ENCODE data around the gene C1QTNF9. TPM values are rescaled to one million over a fixed set of nuclear protein-coding genes. Genes with fewer than 3 reads are reported as not detected.

C1QTNF9 gene
- polyA plus RNA-seq, 6 donors from 2014 or later = not detected

- DNase-seq = peak; percentile 68
- Mint-ChIP-seq H3K36me3 (no peaks in the 10 kb centered on the region), H3K27ac (peak overlapping the region; percentile 90 to 98 (median 93)), H3K4me3 (peak overlapping the region; percentile 15 to 84 (median 50)), H3K4me1 (peaks cover 36 to 71% (median 54%) of the 10 kb centered on the region in 3 donors), H3K9me3 (no peaks in the 10 kb centered on the region), H3K27me3 (no peaks in the 10 kb centered on the region)
- peak; percentile 66 to 67 for ATAC-seq (ENCODE audit: low read depth in 2 of 2)
Observed at GRCh38 chr13:24274452-24275021, 34.8 kb upstream of the C1QTNF9 start.

- H3K9me3 Mint-ChIP-seq = no peaks in the 10 kb centered on the region
- peak overlapping the region; percentile 90 to 98 (median 93) for H3K27ac Mint-ChIP-seq
- no peak for ATAC-seq (ENCODE audit: low read depth in 2 of 2)
- peaks cover 36 to 68% (median 54%) of the 10 kb centered on the region in 3 donors for H3K4me1 Mint-ChIP-seq
- no peaks in the 10 kb centered on the region for H3K27me3 Mint-ChIP-seq
- no peak for DNase-seq
- H3K4me3 Mint-ChIP-seq = peak overlapping the region in 7 of 8 donors; percentile 15 to 84 (median 50)
- H3K36me3 Mint-ChIP-seq = no peaks in the 10 kb centered on the region
Observed at GRCh38 chr13:24275041-24275440, 34.3 kb upstream of the C1QTNF9 start.

- H3K27ac Mint-ChIP-seq = peak overlapping the region; percentile 1 to 98 (median 68)
- H3K4me1 Mint-ChIP-seq = peaks cover 26 to 56% (median 43%) of the 10 kb centered on the region in 3 donors
- peak overlapping the region in 2 of 8 donors; percentile 1 to 25 for H3K4me3 Mint-ChIP-seq
- no peaks in the 10 kb centered on the region for H3K9me3 Mint-ChIP-seq
- H3K36me3 Mint-ChIP-seq = no peaks in the 10 kb centered on the region
- DNase-seq (peak; percentile 71), ATAC-seq (ENCODE audit: low read depth in 2 of 2) (peak; percentile 56 to 62)
- H3K27me3 Mint-ChIP-seq = no peaks in the 10 kb centered on the region
Observed at GRCh38 chr13:24276306-24276705, 33.1 kb upstream of the C1QTNF9 start.

GRCh38 chr13:24276861-24277260 is 32.5 kb upstream of the C1QTNF9 start:
- no peak for ATAC-seq (ENCODE audit: low read depth in 2 of 2)
- Mint-ChIP-seq H3K27me3 (no peaks in the 10 kb centered on the region), H3K36me3 (no peaks in the 10 kb centered on the region), H3K9me3 (no peaks in the 10 kb centered on the region), H3K4me3 (no peak overlapping the region), H3K4me1 (peaks cover 20 to 50% (median 37%) of the 10 kb centered on the region in 3 donors), H3K27ac (peak overlapping the region in 5 of 6 donors; percentile 4 to 98 (median 91))
- DNase-seq = no peak

GRCh38 chr13:24277761-24278160 is 31.6 kb upstream of the C1QTNF9 start:
- Mint-ChIP-seq H3K36me3 (no peaks in the 10 kb centered on the region), H3K9me3 (no peaks in the 10 kb centered on the region), H3K27ac (peak overlapping the region in 4 of 6 donors; percentile 70 to 98 (median 88)), H3K27me3 (no peaks in the 10 kb centered on the region), H3K4me1 (peaks cover 18 to 44% (median 31%) of the 10 kb centered on the region in 3 donors), H3K4me3 (no peak overlapping the region)
- ATAC-seq (ENCODE audit: low read depth in 2 of 2) = no peak
- no peak for DNase-seq

- DNase-seq = no peak
- Mint-ChIP-seq H3K27ac (peak overlapping the region in 4 of 6 donors; percentile 67 to 86 (median 77)), H3K4me1 (peaks cover 14 to 28% (median 20%) of the 10 kb centered on the region in 3 donors), H3K36me3 (no peaks in the 10 kb centered on the region), H3K9me3 (no peaks in the 10 kb centered on the region), H3K27me3 (no peaks in the 10 kb centered on the region), H3K4me3 (no peak overlapping the region)
- no peak for ATAC-seq (ENCODE audit: low read depth in 2 of 2)
Observed at GRCh38 chr13:24279327-24280110, 29.9 kb upstream of the C1QTNF9 start.

GRCh38 chr13:24280720-24281119 is 28.7 kb upstream of the C1QTNF9 start:
- H3K9me3 Mint-ChIP-seq = no peaks in the 10 kb centered on the region
- H3K4me3 Mint-ChIP-seq = peak overlapping the region in 1 of 8 donors; percentile 9
- DNase-seq (no peak), ATAC-seq (ENCODE audit: low read depth in 2 of 2) (peak; percentile 17 to 39)
- H3K27me3 Mint-ChIP-seq = no peaks in the 10 kb centered on the region
- H3K27ac Mint-ChIP-seq = peak overlapping the region in 4 of 6 donors; percentile 42 to 86 (median 46)
- H3K4me1 Mint-ChIP-seq = peaks cover 6 to 17% (median 10%) of the 10 kb centered on the region in 3 donors
- no peaks in the 10 kb centered on the region for H3K36me3 Mint-ChIP-seq

- ATAC-seq (ENCODE audit: low read depth in 2 of 2) (no peak), DNase-seq (no peak)
- H3K27me3 Mint-ChIP-seq = no peaks in the 10 kb centered on the region
- H3K27ac Mint-ChIP-seq = peak overlapping the region in 4 of 6 donors; percentile 43 to 86 (median 47)
- H3K4me1 Mint-ChIP-seq = peaks cover 2 to 10% (median 7%) of the 10 kb centered on the region in 3 donors
- no peaks in the 10 kb centered on the region for H3K9me3 Mint-ChIP-seq
- H3K36me3 Mint-ChIP-seq = peaks cover 0 to 5% of the 10 kb centered on the region in 2 donors
- H3K4me3 Mint-ChIP-seq = no peak overlapping the region
Observed at GRCh38 chr13:24281188-24282008, 28.0 kb upstream of the C1QTNF9 start.

GRCh38 chr13:24282256-24282655 is 27.1 kb upstream of the C1QTNF9 start:
- ATAC-seq (ENCODE audit: low read depth in 2 of 2) (no peak), DNase-seq (no peak)
- H3K36me3 Mint-ChIP-seq = peaks cover 0 to 9% of the 10 kb centered on the region in 2 donors
- H3K27me3 Mint-ChIP-seq = no peaks in the 10 kb centered on the region
- no peaks in the 10 kb centered on the region for H3K9me3 Mint-ChIP-seq
- peaks cover 0 to 2% (median 0%) of the 10 kb centered on the region in 3 donors for H3K4me1 Mint-ChIP-seq
- no peak overlapping the region for H3K4me3 Mint-ChIP-seq
- H3K27ac Mint-ChIP-seq = no peak overlapping the region

- Mint-ChIP-seq H3K27ac (no peak overlapping the region), H3K4me3 (no peak overlapping the region), H3K36me3 (peaks cover 5 to 17% of the 10 kb centered on the region in 2 donors), H3K4me1 (no peaks in the 10 kb centered on the region), H3K27me3 (no peaks in the 10 kb centered on the region), H3K9me3 (no peaks in the 10 kb centered on the region)
- DNase-seq = no peak
- ATAC-seq (ENCODE audit: low read depth in 2 of 2) = no peak
Observed at GRCh38 chr13:24284889-24285565, 24.4 kb upstream of the C1QTNF9 start.

- Mint-ChIP-seq H3K9me3 (no peaks in the 10 kb centered on the region), H3K36me3 (peaks cover 9 to 17% of the 10 kb centered on the region in 2 donors), H3K4me1 (no peaks in the 10 kb centered on the region), H3K27me3 (no peaks in the 10 kb centered on the region), H3K27ac (no peak overlapping the region), H3K4me3 (no peak overlapping the region)
- ATAC-seq (ENCODE audit: low read depth in 2 of 2) = no peak
- DNase-seq = no peak
Observed at GRCh38 chr13:24286624-24287023, 22.8 kb upstream of the C1QTNF9 start.

GRCh38 chr13:24287748-24288287 is 21.6 kb upstream of the C1QTNF9 start:
- ATAC-seq (ENCODE audit: low read depth in 2 of 2) = no peak

More at GRCh38 chr13:24287748-24288287, 21.6 kb upstream of the C1QTNF9 start:
- Mint-ChIP-seq H3K4me1 (no peaks in the 10 kb centered on the region), H3K4me3 (no peak overlapping the region), H3K27me3 (no peaks in the 10 kb centered on the region), H3K36me3 (peaks cover 17 to 23% of the 10 kb centered on the region in 2 donors), H3K27ac (peak overlapping the region in 1 of 6 donors; percentile 32), H3K9me3 (no peaks in the 10 kb centered on the region)
- no peak for DNase-seq
